HepG2 (cell line): ENCODE measurements around the gene GAPDH. TPM values are rescaled to one million over a fixed set of nuclear protein-coding genes. Genes with fewer than 3 reads are reported as not detected.

ENCODE experiments used
- ARID3A ChIP-seq: IDR thresholded peaks from 2 replicates; pipeline ENCODE4 v1.6.1; 2012; ENCODE audit warnings: low read depth, low read length, improper control_type of control experiment
- CC2D1A ChIP-seq: sonication (generic); formaldehyde crosslinking; IDR thresholded peaks from 2 replicates; pipeline ENCODE4 v1.8.1; 2023; ENCODE audit warnings: mild to moderate bottlenecking, missing genetic modification reagents
- CREB1 ChIP-seq, 2 experiments: fragments of 450-650 bp in 1 of 2; IDR thresholded peaks; 2 replicates each; pipeline ENCODE4 v1.6.1; 2016 to 2017; ENCODE audit warnings: control low read depth in 1 of 2, mild to moderate bottlenecking in 1 of 2, missing compliant biosample characterization in 1 of 2, missing genetic modification characterization in 1 of 2
- MATR3 ChIP-seq: sonication (generic); formaldehyde crosslinking; IDR thresholded peaks from 2 replicates; pipeline ENCODE4 v1.4.0; 2020; ENCODE audit warnings: missing genetic modification reagents
- NBN ChIP-seq: fragments of 450-650 bp; conservative IDR thresholded peaks from 2 replicates; pipeline ENCODE4 v1.6.1; 2017
- NCOA5 ChIP-seq: sonication (generic); formaldehyde crosslinking; IDR thresholded peaks from 2 replicates; pipeline ENCODE4 v1.4.0; 2020; ENCODE audit warnings: missing genetic modification reagents
- RBM22 ChIP-seq: fragments of 200-400 bp; formaldehyde crosslinking; optimal IDR thresholded peaks from 2 replicates; pipeline ENCODE3; 2017; ENCODE audit warnings: mild to moderate bottlenecking, low read length, moderate library complexity
- SAP130 ChIP-seq: IDR thresholded peaks from 2 replicates; pipeline ENCODE4 v1.6.1; 2016; ENCODE audit warnings: low read depth
- SMAD9 ChIP-seq: sonication (generic); formaldehyde crosslinking; IDR thresholded peaks from 2 replicates; pipeline ENCODE4 v1.5.1; 2020; ENCODE audit warnings: mild to moderate bottlenecking, missing genetic modification reagents
- SP1 ChIP-seq, 2 experiments: fragments of 450-650 bp in 1 of 2; sonication (generic) in 1 of 2; formaldehyde crosslinking in 1 of 2; IDR thresholded peaks; 2 replicates each; pipeline versions ENCODE4 v1.4.0 to v1.6.1; 2016 to 2020; ENCODE audit warnings: missing genetic modification reagents in 1 of 2
- ZBTB43 ChIP-seq: sonication (generic); formaldehyde crosslinking; conservative IDR thresholded peaks from 2 replicates; pipeline ENCODE4 v1.4.0; 2020; ENCODE audit warnings: missing genetic modification reagents
- ZMYM2 ChIP-seq: sonication (generic); formaldehyde crosslinking; IDR thresholded peaks from 2 replicates; pipeline ENCODE4 v1.8.0; 2022; ENCODE audit warnings: mild to moderate bottlenecking, missing genetic modification reagents
- ZNF230 ChIP-seq: sonication (generic); formaldehyde crosslinking; IDR thresholded peaks from 2 replicates; pipeline ENCODE4 v1.4.0; 2020; ENCODE audit warnings: mild to moderate bottlenecking, missing genetic modification reagents
- ZNF264 ChIP-seq: sonication (generic); formaldehyde crosslinking; IDR thresholded peaks from 2 replicates; pipeline ENCODE4 v1.4.0; 2020; ENCODE audit warnings: missing genetic modification reagents
- ZNF407 ChIP-seq: sonication (generic); formaldehyde crosslinking; IDR thresholded peaks from one replicate; pipeline ENCODE4 v1.5.1; 2020; ENCODE audit warnings: mild to moderate bottlenecking, missing genetic modification reagents; ENCODE audit errors: not compliant biosample characterization
- ZNF501 ChIP-seq: sonication (generic); formaldehyde crosslinking; IDR thresholded peaks from 2 replicates; pipeline ENCODE4 v1.5.1; 2020; ENCODE audit warnings: mild to moderate bottlenecking, moderate library complexity, missing genetic modification reagents
- ZNF556 ChIP-seq: sonication (generic); formaldehyde crosslinking; IDR thresholded peaks from 2 replicates; pipeline ENCODE4 v1.4.0; 2020; ENCODE audit warnings: mild to moderate bottlenecking, missing genetic modification reagents, borderline replicate concordance
- ZNF558 ChIP-seq: sonication (generic); formaldehyde crosslinking; IDR thresholded peaks from 2 replicates; pipeline ENCODE4 v1.9.0; 2022; ENCODE audit warnings: mild to moderate bottlenecking, missing genetic modification reagents, borderline replicate concordance
- ZNF670 ChIP-seq: sonication (generic); formaldehyde crosslinking; IDR thresholded peaks from 2 replicates; pipeline ENCODE4 v1.8.0; 2022; ENCODE audit warnings: mild to moderate bottlenecking, missing genetic modification reagents, borderline replicate concordance
- polyA plus RNA-seq, 8 experiments: library from polyadenylated mRNA; depleted of rRNA in 3 of 8; stranded (reverse) in 7 of 8; unstranded in 1 of 8; fragments of >200 nt; fragmentation: Illumina TruSeq in 4 of 8; extraction: Trizol in 4 of 8; gene quantifications; 2 replicates each; pipeline versions ENCODE4 v1.2.1 to v1.2.3, GENCODE V29; 2011 to 2016; ENCODE audit warnings: low read depth in 4 of 8, missing spikeins in 1 of 8, mixed read lengths in 1 of 8; ENCODE audit not compliant: insufficient read depth in 1 of 8
- total RNA-seq, 5 experiments: library from RNA; depleted of rRNA; stranded (reverse); fragments of >200 nt; fragmentation: Illumina TruSeq; extraction: Trizol; gene quantifications; 2 replicates each; pipeline ENCODE4 v1.2.3, GENCODE V29; 2016; ENCODE audit warnings: low read depth in 1 of 5

The GAPDH gene
- total and polyA plus RNA-seq, 2 of the 13 experiments (the other 11 are each of a cell fraction or from before 2014, with no cell fraction given), result 3,038 to 12,722 TPM

GRCh38 chr12:6492838-6493496 lies 41.4 kb upstream of the GAPDH start, which contains the start of gene MRPL51 (continued):
- TF ChIP-seq NBN (no peak), CREB1 (IDR thresholded peaks at IDR 0.05) (peak; percentile 55), CREB1 (CRISPR knock-in tag; IDR thresholded peaks at IDR 0.05) (peak; percentile 89), ZNF264 (CRISPR knock-in tag) (peak; percentile 19; the same call in 1 of the 2 replicates), ZNF558 (CRISPR knock-in tag) (0 out of 2 replicates have a peak, but pooled peaks have one; percentile 62), NCOA5 (CRISPR knock-in tag) (no peak), RBM22 (no peak), ZNF670 (CRISPR knock-in tag) (peak; percentile 46; the same call in 1 of the 2 replicates), ZNF556 (CRISPR knock-in tag) (no peak), ZNF501 (CRISPR knock-in tag) (peak; percentile 80; the same call in 1 of the 2 replicates), ZNF230 (0 out of 2 replicates have a peak, but pooled peaks have one; percentile 65), SP1 (IDR thresholded peaks at IDR 0.05) (no peak), SP1 (CRISPR knock-in tag; IDR thresholded peaks at IDR 0.05) (peak; percentile 82), SAP130 (peak; percentile 89), CC2D1A (CRISPR knock-in tag) (0 out of 2 replicates have a peak, but pooled peaks have one; percentile 60), ARID3A (no peak), ZBTB43 (no peak), ZNF407 (no peak), SMAD9 (CRISPR knock-in tag) (no peak), MATR3 (CRISPR knock-in tag) (no peak), ZMYM2 (no peak)
